GM18867 (cell line): ENCODE data around the gene NR6A1.
A peak's percentile ranks its signal among the peaks of the same experiment; 100 is the strongest.
"Not testable (repeated sequence)": the region's sequence is repeated elsewhere in the genome, so short reads cannot be mapped to it uniquely, and the experiment has no call there.

Experiments
- ATAC-seq: cut with Tn5 transposase; IDR thresholded peaks from one replicate; pipeline ENCODE4 v1.9.1; 2021; ENCODE audit warnings: mild to moderate bottlenecking, moderate library complexity; ENCODE audit not compliant: unreplicated experiment

Gene NR6A1

DNA sequence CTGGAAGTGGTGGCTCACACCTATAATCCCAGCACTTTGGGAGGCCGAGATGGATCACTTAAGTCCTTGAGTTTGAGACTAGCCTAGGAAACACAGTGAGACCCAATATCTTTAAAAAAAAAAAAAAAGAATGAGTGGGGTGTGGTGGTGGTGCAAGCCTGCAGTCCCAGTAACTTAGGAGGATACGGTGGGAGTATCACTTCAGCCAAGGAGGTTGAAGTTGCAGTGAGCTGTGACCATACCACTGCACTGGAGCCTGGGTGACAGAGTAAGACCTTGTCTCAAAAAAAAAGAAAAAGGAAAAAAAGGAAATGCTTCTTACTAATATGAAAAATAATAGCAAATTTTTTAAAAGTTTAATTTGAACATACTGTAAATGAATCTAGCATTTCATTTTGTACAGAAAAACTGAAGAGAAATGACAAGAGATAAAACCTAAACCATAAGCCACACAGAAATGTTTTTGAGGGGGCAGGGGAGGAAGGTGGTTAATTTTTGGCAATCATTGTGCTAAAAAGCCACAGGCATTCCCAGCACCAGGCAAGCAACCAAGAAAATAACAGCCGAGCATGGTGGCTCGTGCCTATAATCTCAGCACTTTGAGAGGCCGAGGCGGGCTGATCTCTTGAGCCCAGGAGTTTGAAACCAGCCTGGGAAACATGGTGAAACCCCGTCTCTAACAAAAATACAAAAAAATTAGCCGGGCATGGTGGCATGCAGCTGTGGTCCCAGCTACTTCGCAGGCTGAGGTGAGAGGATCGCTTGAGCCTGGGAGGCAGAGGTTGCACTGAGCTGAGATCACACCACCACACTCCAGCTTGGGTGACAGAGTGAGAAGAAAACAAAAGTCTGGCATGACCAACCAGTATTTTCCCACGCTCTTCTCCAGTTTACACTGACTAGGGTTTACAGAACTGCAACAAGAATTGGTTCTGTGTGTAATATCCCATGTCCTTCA lies 149.5 kb downstream of the NR6A1 start:
- ATAC-seq, result peak; percentile 41

GRCh38 chr9:124618476-124618875 lies 152.6 kb downstream of the NR6A1 start:
- ATAC-seq, result no peak

- ATAC-seq, result no peak
Measured at GRCh38 chr9:124617477-124618141, 153.5 kb downstream of the NR6A1 start.

DNA sequence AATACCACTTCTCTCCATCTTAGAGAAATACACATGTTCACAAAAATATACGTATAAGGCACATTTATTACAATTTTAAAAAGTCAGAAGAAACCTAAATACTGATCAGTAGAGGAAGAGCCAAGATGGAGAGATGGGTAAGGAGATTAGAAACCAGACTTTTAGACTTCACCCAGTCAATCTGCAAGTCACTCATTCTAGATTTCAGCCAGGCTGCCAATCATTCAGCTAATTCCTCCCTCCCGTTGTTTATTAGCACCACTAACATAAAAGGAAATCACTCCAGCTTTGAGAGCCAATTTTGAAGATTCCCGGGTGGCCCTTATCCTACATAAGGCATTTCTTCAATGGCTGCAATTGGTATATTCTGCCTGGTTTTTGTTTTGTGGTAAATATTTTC lies 154.2 kb downstream of the NR6A1 start:
- ATAC-seq, result no peak

GRCh38 chr9:124615840-124616239 lies 155.3 kb downstream of the NR6A1 start:
- not testable (repeated sequence) for ATAC-seq

DNA sequence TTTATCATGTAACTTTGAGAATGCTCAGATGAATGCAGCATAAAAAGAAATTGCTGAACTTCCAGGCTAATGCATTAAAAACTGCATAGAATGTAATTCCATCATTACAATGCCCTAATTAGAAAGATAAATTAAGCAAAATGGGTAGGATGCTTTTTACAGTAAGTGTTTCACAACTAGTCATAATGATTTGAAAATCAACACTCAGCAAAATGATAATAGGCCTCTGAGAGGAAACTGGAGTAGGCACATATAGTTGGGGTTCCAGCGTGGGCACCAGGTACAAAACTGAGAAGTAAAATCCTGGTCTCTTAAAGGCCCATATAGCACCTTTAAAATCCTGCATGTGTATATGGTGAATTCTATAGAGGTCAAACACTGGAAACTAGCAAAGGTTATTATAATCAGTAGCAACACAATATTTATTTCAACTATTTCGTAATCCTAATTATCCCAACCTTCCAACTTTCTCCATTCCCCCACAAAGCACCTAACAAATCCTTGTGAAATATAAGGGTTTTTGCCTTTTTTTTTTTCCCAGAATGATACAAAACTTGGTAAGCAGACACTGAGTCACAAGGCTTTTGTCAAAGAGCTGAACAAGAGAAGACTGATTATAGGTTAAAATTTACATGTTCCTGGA lies 155.9 kb downstream of the NR6A1 start:
- no peak for ATAC-seq

DNA sequence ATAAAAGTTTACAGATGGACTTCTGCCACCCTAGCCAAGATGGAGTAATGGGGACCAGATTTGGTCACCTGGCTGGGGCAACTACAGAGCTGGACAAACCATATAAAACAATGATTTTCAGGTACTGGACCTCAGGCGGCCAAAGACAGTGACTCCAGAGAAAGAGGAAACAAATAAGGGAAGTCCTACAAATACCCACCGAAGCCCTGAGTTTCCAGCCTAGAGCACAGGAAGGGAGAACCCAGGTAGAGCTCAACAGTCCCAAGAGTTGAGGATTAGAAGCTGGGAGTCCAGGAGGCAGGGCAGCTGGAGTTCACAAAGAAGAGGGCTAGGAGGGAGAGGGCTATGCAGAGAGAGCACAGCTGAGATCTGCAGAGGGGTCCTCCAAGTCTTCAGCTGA lies 157.3 kb downstream of the NR6A1 start:
- no peak for ATAC-seq

DNA sequence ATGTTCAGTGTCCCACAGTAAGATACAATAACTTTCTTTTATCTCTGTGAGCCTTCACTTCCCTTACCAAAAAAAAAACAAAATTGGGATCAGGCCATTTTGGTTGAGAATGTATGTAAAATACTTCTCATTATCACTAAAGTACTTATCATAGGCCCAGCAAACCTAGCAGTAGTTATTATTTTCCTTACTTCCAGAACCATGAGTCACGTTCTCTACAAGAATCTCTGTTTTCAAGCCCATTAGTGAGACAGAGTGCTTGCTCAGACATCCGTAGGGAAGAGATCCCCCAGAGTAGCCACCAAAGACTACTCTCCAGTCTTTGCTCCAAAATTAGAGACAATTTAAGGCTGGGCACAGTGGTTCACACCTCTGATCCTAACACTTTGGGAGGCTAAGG lies 160.0 kb downstream of the NR6A1 start:
- ATAC-seq, result no peak

- ATAC-seq, result no peak
Measured at GRCh38 chr9:124606027-124606426, 165.1 kb downstream of the NR6A1 start.

DNA sequence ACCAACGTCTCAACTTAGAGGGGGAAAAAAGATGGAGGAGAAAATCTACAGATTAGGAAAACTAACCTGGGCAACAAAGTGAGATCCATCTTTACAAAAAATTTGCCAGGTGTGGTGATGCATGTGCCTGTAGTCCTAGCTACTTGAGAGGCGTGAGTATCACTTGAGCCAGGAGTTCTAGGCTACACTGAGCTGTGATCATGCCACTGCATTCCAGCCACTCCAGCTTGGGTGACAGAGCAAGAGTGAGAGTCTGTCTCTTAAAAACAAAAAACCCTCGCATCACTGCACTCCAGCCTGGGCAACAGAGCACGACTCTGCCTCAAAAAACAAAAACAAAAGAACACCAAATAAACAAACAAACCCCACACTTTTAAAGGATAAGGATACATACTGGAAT lies 165.9 kb downstream of the NR6A1 start:
- no peak for ATAC-seq

DNA sequence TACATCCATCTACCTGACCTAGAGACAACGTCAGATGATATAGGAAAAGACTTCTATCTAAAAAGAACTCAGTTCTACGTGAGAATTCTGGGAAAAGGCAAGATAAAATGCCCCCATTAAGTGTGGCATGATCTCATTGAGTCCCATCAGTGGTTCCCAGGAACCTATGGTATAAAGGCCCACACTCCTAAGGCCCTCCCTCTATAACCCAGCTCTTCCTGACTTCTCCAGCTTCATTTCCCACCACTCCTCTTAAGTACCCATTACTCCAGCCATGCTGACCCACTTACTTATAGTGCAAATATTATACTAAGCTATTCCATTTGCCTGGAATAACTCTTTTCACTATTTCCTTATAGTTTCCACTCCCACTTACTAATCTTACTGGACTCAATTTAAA lies 168.5 kb downstream of the NR6A1 start:
- ATAC-seq, result no peak

DNA sequence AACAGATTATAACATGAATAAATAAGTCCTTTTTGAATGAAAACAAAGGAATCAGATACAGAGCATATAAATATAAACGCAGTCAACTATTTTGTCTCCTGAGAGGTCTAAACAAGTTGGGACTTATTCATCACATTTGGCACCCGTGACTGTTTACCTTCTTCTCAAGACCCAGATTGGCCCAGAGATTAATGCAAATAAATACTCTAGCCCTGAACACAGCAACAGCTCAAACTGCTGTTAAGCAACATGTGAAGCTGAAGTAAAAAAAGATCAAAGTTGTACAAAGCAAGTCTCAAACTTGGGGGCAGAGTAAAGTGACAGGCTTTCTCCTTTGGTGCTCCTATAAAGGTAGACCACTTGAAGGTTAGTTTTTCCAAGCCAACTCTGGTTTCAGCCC lies 168.9 kb downstream of the NR6A1 start:
- ATAC-seq, result no peak

DNA sequence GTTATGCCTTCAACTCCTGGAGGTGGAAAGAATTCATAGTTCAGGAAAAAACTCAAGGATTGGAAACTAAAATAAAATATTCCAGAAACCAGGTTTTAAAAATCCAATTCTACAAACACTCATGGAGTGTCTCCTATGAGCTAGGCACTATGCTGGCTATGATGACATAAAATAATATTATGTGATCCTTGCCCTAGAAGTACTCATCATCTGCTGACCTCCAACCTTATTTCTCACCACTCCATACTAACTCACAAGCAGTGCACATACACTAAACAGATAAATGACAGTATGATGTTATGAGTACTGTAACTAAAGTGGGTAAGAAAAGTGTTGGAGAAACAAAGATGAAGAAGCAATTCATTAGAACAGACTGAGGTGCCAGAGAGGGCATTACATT lies 170.7 kb downstream of the NR6A1 start:
- ATAC-seq, result no peak

DNA sequence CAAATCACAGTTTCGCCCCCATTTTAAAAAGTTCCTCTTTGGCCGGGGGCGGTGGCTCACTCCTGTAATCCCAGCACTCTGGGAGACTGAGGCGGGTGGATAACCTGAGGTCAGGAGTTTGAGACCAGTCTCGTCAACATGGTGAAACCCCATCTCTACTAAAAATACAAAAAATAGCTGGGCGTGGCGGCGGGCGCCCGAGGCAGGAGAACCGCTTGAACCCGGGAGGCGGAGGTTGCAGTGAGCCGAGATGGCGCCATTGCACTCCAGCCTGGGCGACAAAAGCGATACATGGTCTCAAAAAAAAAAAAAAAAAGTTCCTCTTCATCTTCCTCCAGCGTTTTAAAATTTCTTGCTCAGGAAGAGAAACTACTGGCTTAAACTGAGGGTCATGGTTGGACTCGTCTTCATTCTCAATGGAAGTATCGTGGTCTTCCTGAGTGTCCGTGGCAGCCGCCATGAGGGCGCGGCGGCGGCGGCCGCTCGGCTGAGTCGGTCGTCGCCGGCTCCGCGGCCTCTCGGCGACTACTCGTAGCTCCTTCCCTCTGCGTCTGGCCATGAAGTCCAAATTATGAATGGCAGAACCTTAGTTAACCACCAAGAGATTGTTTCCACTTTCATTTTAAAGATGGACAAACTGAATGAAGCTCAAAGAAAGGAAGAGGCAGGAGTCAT lies 171.9 kb downstream of the NR6A1 start:
- ATAC-seq, result no peak

DNA sequence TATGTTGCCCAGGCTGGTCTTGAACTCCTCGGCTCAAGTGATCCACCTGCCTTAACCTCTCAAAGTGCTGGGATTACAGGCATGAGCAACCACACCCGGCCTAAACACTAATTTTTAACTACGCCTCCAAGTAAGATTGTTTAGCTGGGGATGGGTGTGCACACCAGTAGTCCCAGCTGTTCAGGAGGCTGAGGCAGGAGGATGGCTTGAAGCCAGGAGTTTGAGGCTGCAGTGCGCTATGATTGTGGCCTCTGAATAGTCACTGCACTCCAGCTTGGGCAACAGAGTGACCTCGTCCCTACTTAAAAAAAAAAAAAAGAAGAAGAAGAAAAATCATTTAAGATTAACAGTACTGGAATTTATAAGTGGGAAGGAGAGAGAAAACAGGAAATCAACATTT lies 173.1 kb downstream of the NR6A1 start:
- ATAC-seq, result no peak

- no peak for ATAC-seq
Measured at GRCh38 chr9:124596172-124596839, 174.8 kb downstream of the NR6A1 start.

GRCh38 chr9:124595743-124596142 lies 175.4 kb downstream of the NR6A1 start:
- no peak for ATAC-seq

GRCh38 chr9:124594673-124595072 lies 176.4 kb downstream of the NR6A1 start:
- no peak for ATAC-seq

- no peak for ATAC-seq
Measured at GRCh38 chr9:124594225-124594624, 176.9 kb downstream of the NR6A1 start.

DNA sequence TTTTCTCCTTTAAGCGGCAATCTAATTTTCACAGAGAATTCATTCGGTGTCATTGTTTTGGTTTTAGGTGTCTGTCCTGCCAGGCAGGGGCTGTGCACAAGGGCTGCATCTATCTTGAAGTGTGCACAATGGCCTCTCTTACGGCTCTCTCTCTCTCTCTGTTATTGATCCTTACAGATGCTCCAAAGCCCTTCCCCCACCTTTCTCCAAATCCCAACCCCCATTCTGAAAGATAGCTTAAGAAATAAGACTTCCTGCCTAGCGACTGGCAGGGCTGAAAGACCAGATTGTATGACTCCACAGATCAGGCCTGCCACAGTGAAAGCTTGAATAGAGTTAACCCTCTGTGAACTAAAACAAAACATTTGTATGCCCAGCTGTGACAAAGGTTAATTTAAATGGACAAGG lies 177.5 kb downstream of the NR6A1 start:
- ATAC-seq, result no peak

GRCh38 chr9:124593200-124593599 lies 177.9 kb downstream of the NR6A1 start:
- ATAC-seq, result no peak
